Activated T-cell treated with anti-CD3 and anti-CD28 coated beads for 4 hours (primary cell): ENCODE data around the gene EFCAB6.

Experiments used
- DNase-seq: peaks from one replicate; pipeline ENCODE4 v3.0.0-alpha.2; 2020

EFCAB6 gene

DNA sequence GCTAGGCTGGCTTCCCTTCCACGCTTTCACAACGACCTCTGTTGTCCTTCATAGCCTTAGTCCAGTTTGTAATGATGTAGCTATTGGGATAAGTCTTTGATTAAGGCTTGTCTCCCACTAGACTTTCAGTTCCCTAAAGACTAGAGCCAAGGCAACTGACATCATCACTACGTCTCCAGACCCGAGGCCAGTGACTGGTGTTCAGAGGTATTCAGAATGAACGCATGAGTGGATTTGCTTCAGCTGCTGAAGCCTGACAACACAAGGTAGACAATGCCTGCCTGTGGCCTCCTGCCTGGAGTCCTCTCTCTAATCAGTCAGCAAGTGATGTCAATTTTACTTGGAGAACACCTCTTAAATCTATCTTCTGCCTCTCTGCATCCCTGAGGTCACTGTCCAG is 13.6 kb downstream of the EFCAB6 start:
- DNase-seq = no peak

DNA sequence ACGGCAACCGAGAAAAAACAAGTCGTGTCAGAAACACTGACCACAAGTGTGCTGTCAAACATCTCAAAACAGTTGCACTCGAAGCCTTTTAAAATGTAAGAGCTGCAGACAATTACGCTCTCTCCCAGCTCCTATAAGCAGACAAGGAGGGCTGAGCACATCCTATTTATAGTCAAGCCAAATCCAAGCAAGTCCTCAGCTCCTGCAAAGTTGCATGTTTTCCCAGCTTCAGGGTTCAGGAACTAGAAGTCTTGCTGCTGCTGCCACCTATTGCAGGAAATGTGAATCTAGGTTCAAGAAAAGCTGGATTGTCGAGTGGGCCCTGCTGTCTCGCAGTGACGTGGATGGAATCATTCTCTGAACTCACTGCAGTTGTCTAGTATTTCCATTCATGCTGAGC is 15.5 kb downstream of the EFCAB6 start:
- no peak for DNase-seq

DNA sequence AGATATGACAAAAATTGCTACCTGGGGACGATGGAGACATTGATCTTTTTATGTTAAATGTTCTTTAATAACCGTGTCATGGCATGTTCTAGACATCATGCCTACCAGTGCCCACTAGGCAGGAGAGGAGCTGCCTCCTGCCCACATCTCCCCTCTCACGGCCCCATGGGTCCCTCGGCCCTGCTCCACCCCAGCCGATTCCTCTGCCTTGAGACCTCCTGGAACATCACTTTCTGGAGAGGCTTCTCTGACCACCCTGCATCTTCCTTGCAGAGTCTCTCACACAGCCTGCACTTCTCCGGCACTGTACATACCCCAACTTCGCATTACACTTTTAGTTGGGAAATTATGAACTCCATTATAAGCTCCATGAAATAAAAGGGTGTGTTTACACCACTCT is 16.8 kb downstream of the EFCAB6 start:
- DNase-seq = no peak

DNA sequence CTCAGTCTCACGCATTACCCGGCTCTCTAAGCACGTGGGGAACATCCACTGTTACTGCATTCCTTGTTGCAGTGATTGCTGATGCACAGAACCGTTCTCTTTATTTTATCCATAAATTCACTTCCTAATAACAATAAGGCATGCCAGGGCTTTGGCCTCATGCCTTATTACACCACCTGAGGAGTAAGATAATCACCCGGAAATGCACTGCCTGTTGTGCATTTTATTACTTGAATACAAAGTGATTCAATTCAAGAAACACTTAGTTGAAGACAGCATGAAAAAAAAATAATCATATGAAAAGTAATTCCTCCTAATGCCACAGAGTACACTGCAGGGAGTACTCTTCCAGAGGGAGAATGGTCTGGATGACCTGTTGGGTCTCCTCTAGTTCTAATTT is 19.2 kb downstream of the EFCAB6 start:
- DNase-seq = no peak

DNA sequence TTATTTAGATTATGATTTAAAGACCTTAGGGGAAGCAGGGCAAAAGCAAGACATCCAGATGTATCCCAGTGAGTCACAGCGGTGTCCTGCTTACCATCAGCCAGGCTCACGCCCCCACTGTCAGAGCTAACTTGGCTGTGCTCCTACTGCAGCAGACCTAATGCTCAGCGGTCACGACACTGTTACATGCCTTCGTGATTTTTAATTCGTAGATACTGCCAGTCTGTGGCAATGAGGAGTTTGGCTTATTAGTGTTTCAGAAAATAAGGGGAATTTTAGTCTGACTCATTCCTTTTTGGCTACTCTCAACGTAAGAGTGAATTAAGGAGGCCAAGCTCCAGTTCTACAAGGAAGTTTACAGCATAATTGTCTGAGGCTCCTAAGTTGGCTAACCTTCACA is 22.7 kb downstream of the EFCAB6 start:
- no peak for DNase-seq

DNA sequence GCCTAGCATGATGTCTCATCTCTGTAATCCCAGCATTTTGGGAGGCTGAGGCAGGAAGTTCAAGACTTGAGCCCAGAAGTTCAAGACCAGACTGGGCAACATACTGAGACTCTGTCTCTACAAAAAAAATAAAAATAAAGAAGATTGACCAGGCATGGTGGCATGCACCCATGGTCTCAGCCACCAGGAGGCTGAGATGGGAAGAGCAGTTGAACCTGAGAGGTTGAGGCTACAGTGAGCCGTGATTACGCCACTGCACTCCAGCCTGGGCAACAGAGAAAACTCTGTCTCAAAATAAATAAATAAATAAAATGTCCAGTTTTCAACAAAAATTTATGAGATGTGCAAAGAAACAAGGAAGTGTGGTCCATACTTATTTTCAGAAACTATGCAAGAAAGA is 28.3 kb downstream of the EFCAB6 start:
- DNase-seq = no peak

DNA sequence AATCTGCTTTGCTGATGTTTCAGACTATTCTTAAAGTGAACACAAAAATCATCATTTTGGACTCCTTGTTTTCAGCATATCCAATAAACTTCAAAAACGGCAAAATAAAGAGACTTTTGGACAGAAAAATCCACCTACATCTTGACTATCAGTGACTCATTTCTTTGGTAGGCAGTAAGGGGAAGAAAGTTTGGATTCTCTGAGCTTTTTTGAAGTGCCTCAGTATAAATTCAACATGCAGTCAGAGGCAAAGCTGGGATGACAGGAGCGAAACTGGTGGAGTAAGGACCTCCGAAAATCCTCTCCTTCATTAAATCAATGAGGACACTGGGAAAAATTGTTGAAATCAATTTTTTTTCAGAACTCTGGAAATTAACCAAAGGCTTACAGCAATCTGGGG is 29.7 kb downstream of the EFCAB6 start:
- no peak for DNase-seq

DNA sequence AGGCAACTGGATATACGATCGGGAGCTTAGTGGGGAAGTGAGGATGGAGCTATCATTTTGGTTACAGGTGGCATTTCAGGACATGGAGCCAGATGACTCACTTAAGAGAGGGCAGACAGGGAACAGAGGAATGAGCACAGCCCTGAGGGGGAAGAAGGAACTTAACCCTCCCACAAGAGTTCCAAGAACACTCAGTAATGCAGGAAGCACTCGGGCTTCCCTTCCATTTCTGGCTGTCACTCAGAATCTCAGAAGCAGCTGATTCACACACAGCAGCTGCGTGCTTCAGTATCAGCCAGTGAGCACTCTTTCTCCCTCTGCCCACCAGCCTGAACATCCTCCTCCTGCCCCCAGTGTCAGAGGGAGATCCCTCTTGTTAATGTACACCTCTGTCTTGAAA is 34.8 kb downstream of the EFCAB6 start:
- DNase-seq = no peak

DNA sequence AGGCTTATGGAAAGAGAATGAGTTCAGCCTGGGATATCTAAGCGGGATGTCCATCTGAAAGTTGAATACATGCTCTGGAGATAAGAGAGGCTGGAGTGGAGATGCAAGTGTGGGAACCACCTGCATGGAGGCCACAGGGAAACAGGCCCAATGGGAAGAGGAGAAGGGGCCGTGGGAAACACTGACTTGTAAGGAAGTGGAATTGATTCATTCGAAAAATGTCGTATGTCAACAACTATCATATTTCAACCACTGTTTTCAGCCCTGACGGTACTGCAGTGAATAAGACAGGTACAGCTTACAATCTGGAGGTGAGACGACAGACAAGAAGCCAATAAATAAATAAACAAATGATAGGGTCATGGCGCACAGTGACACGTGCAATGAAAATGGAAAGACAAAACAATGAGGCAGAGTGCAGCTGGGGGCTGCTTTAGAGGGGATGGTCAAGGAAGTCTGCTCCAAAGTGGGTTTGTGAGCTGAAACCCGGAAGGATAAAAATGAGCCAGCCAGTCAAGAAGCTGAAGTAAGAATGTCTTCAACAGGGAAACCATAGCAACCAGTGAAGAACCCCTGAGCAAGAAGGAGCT is 35.9 kb downstream of the EFCAB6 start:
- no peak for DNase-seq

DNA sequence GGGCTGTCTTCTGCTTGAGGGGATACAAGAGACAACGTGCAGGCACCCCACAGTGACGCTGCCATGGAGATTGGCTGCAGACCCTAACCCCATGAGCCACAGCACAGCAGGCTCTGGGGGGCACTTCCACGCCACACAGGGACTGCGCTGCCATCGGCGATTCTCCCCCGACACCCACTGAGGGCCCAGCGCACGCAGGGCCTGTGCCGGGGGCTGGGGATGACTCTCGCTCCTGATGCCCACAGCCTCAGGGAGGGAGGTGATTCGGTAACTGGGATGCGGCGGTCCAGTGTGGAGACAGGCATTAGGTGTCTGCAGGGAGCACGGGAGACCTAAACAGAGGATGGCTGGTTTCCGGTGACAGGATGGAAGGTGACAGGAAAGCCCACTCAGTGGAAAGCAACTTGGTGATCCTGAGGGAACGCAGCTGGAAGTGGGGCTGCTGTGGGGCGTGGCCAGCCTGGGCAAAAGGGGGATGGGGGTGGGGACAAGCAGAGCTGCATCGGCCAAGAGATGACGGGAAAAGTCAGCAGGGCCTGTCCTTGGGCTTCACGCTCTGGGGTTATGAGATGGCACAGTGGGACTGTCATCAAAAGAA is 37.7 kb downstream of the EFCAB6 start:
- DNase-seq = no peak

DNA sequence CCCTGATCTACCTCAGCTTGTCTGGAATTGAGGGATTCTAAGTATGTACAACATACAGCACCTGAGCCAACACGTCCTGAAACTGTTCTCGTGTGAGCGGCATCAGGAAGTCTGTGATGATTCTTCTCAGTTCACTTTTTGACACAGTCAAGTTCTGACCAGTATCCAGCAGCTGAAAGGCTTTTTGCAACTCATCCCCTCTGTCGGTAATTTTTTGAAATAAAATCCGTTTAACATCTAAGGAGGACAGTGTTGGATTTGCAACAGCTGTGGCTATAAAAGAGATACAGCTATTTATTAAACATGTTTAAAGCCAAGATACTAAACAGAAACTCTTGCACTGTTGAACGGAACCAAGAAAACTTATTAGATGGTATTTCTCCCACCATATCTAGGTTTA is 39.3 kb downstream of the EFCAB6 start:
- DNase-seq = no peak

DNA sequence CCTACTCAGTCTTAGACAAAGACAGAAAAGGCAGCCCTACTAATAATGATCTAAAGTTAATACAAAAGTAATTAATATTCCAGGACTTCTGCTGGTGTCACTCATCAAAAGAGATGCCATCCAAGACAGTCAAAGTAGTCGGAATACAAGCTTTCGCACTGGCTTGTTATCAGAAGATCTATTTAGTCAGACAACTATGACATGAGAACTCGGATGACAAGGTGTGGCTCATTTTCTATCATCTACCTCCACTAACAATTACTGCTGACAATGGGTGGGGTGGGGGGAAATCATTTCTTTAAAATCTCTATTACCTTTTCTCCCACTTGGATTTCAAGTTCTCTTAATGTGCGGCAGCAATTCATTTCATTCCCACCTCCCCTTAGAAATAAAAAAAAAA is 56.7 kb downstream of the EFCAB6 start:
- no peak for DNase-seq

DNA sequence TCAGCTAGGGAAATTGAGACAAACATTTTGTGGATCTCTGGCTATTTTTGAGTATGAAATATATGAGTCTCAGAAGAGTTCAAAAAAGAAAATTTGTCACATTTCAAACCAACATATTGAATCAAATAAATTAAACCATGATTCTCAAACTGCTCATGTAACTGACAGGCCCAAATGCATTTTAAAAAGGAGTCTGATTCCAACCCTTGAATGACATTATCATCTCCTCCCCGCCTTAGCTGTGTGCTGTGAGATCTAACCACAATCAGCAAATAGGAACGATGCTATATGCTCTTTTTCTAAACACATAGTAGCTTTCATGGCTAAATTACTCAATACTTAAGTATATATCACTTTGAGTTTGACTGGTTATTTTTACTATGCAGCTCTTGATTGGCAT is 57.1 kb downstream of the EFCAB6 start:
- no peak for DNase-seq

DNA sequence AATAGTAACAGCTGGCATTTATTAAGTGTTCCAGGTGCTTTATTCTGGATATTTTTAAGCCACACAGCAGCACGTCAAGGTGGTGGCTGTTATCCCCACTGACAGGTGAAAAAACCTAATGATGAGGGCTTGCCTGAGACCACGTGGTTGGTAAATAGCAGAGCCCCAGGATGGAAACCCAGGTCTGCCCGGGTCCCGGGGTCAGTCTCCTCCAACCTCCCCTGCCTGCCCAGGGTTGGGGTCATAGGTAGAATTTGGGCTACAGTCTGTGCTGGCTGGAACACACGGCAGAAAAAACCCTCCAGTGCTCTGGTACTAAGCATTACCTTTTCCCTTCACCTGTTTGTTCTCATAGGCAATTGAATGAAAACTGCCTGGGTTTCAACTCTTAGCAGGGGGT is 57.9 kb downstream of the EFCAB6 start:
- DNase-seq = no peak

DNA sequence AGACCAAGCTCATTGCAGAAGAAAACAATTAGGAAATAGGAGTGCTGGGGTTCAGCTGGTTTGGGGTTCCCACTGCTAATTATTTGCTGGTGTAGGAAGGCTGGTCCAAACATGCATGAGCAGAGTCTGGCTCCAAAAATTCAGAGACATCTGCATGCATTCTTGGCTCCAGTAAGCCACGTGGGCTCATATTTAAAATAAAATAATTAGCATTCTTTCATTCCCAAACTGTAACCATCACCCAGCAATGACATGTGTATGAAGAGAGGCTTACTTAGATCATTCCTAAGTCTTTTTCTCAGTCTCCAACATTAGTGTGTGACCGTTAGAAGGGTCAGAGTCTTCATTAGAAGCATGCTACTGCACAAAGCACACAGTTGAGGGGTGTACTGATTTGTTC is 58.4 kb downstream of the EFCAB6 start:
- DNase-seq = no peak

DNA sequence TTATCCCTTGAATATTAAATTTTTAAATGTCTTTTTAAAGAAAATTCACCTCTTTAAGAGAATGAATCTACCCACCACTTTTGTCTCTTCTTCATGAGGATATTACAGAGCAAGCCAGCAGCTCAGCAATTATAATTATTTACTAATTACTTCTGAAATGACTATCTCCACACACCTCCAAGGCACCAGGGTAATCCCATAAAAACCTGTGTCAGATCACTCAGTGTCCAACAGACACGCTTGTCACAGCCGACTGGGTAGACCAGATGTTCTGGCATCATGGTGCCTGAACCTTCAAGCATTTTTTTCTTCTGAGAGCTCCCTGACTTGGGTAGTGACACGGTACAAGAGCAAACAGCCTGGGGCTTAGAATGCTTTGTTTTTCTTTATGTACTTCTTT is 61.4 kb downstream of the EFCAB6 start:
- no peak for DNase-seq

DNA sequence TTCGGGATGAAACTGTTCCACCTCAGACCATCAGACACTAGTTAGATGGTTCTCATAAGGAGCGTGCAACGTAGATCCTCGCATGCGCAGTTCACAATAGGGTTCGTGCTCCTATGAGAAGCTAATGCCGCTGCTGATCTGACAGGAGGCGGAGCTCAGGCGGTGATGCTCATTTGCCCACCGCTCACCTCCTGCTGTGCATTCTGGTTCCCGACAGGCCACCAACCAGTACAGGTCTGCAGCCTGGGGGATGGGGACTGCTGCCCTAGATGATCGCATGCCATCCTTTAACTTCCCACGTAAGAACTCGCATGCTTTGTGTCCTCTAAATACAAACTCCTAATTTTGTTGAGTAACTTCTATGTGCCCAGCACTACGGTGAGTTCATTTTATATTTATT is 62.6 kb downstream of the EFCAB6 start:
- no peak for DNase-seq

DNA sequence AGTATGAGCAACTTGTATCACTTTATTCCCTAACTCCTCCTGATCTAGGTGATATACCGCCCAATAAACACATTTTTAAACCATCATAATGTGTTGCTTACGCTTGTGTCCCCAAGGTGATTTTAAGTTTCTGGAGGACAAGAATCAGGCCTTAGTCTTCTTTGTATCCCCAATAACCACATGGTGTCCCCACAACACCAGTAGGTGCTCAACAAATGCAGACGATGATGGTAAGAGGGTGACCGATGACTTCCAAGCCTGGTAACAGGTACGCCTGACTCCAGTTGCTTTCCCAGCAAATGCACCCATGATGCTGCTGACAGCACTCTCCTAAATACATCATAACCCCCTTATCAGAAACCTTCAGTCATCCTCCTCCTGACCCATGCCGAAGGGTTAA is 64.2 kb downstream of the EFCAB6 start:
- no peak for DNase-seq

DNA sequence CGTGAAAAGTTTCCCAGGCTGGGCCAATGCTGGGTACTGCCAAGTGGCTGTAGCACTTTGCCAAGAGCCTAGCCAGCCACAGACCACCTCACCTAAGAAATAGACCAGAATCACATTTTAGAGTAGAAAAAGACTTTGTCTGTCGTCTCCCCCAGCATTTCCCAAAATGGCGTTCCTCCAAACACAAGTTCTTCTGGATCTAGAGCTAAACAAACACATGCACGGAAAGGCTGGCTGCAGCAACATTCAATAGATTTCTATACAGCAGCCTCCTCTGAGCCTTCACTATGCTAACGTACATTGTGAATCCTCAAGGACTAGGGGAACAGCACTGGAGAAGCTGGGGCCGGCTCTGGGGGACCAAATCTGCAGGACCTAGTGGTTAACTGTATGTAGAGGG is 65.0 kb downstream of the EFCAB6 start:
- DNase-seq = no peak

DNA sequence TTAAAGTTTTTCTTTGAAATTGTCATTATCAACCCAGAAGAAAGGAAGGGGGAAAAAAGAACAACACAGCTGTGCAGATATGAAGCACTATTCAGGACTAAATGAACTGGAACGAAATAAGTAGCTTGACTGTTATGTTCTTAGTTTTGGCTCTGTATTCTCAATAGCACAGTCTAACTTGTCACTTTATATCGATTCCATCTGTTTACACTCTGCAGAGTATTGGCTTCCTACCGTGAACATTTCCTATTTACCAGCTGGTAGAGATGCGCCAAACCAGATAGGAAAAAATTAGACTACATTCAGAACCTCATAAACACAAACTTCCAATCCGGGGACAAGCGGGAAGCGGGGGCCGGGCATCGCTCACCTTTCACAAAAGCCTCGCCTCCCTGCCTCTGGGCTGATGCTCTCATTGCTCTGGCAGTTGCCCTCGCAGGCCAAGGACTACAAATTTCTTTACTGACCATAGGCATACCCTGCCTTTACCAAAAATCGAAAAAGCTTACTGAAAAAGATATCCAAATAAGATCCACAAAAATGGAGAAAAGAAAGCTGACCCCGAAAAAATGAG is 66.2 kb downstream of the EFCAB6 start:
- no peak for DNase-seq

DNA sequence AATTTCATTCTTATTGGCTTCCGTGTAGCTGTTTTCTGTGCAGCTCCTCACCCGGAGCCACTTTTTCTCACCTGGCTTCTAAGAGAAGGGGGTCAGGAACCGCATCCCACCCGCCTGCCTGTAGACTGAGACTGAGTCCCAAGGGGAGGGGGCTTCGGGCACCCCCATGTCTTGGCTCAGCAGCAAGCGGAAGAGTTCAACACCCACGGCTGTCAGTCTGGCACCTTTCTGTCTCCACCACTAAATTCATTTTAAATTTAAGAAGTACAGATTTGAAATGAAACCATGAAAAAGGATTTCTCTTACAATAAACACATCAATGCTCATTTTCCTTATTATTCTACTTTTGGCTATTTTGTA is 66.7 kb downstream of the EFCAB6 start:
- DNase-seq = no peak

DNA sequence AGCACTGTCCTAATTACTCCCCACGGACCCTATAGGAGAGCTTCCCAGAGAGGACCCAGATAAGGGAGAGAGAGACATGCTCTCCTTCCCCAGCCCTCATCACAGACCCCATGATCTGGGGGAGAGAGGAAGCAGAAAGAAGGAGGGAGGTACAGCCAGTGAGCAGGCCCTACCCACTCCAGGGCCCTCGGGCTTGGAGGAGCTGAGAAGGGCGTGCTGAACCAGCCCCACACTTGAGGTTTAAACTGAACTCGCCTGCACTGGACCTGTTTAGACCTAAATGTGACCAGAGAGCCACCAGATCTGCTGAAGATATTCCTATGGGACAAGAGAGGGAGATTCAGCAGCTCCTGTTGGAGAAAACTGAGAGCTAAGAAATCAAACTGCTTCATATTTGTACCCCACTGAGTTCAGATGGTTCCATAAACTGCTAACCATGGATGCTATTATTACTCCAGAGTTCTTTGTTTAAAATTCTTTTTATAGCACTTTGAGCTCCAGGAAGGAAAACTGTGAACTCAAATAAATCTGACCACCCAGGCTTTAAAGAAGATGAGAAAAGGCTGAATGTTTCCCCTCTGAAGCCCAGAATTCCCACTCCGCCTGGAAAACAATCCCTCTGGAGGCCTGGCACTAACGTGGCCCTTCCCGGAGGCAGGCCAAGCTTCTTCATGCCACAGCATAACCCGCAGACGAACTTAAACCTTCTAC is 67.2 kb downstream of the EFCAB6 start:
- no peak for DNase-seq

DNA sequence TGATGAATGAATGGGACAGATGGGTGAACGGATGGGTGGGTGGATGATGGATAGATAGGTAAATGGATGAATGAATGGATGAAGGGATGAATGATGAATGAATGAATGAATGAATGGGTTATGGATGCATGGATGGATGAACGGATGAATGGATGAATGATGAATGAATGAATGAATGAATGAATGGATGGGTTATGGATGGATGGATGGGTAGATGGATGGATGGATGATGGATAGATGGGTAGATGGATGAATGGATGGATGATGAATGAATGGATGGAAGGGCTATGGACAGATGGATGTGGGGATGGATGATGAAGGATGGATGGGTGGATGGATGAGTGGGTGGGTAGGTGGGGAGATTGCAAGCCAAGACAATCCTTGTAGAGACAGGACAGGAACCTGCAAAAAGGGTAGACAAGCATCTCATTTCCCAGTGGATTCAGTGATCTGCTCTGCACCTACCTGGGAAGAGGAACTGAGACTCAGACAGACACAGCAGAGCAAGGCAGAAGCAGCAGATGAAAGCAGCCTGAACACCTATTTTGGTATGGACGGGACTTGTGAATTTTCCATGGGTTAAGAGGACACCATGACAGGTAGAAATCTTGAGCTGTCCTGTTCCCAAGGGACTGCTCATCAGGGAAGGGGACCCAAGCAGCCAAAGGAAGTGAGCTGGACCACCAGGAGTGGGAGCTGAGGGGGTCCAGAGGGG is 68.0 kb downstream of the EFCAB6 start:
- DNase-seq = no peak

DNA sequence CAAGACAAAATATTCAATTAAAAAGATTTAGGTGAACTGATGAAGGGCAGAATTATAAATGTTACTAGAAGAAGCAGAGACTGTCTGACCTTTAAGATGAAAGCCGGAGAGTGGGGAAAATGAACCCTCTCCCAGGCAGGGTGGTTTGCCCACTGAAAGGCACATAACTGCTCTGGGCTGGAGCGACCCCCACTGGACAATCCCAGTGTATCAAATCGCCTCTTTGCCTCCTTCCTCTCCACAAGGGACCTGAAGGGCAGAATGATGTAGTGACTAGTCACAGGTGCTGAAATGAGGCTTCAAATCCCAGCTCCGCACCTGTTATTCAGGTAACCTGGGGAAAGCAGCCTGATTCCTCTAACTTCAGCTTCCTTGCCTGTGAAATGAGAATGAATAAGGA is 69.0 kb downstream of the EFCAB6 start:
- DNase-seq = no peak
